T-cell (primary cell): ENCODE measurements around the gene UPK2. TPM values are rescaled to one million over a fixed set of nuclear protein-coding genes. Genes with fewer than 3 reads are reported as not detected.

Experiments used
- ATAC-seq, 4 experiments: fragments of 200-7000 bp in 3 of 4; fragments of 150-1000 bp in 1 of 4; cut with Tn5 transposase; replicated peaks in 1 of 4; 1 replicate in 3 of 4; 2 replicates in 1 of 4; pipeline ENCODE4 v1.10.0; 2021; ENCODE audit warnings: moderate library complexity in 3 of 4, mild to moderate bottlenecking in 2 of 4, moderate number of reproducible peaks in 1 of 4
- CTCF ChIA-PET, 2 donors: fragments of 300-600 bp; sonication (Branson Sonifier 250); formaldehyde crosslinking; loops; one replicate each; lab custom pipeline; 2022; ENCODE audit warnings: antibody characterized with exemption in 2 of 2; lab: Charles Lee
- POLR2A ChIA-PET, 2 donors: fragments of 300-600 bp; sonication (Branson Sonifier 250); formaldehyde crosslinking; loops; one replicate each; lab custom pipeline; 2022; ENCODE audit warnings: antibody characterized with exemption in 2 of 2; lab: Charles Lee
- DNase-seq, 35 experiments: peaks; one replicate each; pipeline versions ENCODE4 v3.0.0 to v3.0.0-alpha.2; 2013 to 2023
- H3K27ac ChIP-seq: one replicate; pipeline ENCODE4 v1.5.1; 2013; ENCODE audit warnings: low read length
- H3K27me3 ChIP-seq, 2 experiments: replicated peaks in 1 of 2; 1 replicate in 1 of 2; 2 replicates in 1 of 2; pipeline versions ENCODE4 v1.6.1 to v1.7.0; 2013; ENCODE audit warnings: low read length in 1 of 2, mixed read lengths in 1 of 2; ENCODE audit not compliant: control insufficient read depth in 2 of 2, insufficient read depth in 2 of 2; ENCODE audit errors: extremely low read depth in 1 of 2
- H3K36me3 ChIP-seq, 2 donors: 1 replicate in 1 of 2; 2 replicates in 1 of 2; pipeline versions ENCODE4 v1.6.1 to v1.7.0; 2013; ENCODE audit warnings: low read length in 1 of 2; ENCODE audit not compliant: control insufficient read depth in 2 of 2, insufficient read depth in 1 of 2; ENCODE audit errors: extremely low read depth in 1 of 2
- H3K4me1 ChIP-seq, 2 experiments: 1 replicate in 1 of 2; 2 replicates in 1 of 2; pipeline versions ENCODE4 v1.6.1 to v1.7.0; 2013; ENCODE audit warnings: low read length in 2 of 2, mixed read lengths in 1 of 2; ENCODE audit not compliant: insufficient read depth in 2 of 2, control insufficient read depth in 1 of 2; ENCODE audit errors: extremely low read depth in 1 of 2
- H3K4me3 ChIP-seq, 2 donors: 1 replicate in 1 of 2; 2 replicates in 1 of 2; pipeline versions ENCODE4 v1.5.1 to v1.7.0; 2013; ENCODE audit warnings: mild to moderate bottlenecking in 2 of 2, low read length in 1 of 2, moderate library complexity in 1 of 2; ENCODE audit not compliant: control insufficient read depth in 1 of 2; ENCODE audit errors: extremely low read depth in 1 of 2
- H3K9me3 ChIP-seq: 2 replicates; pipeline ENCODE4 v1.7.0; 2013
- H3K27ac Mint-ChIP-seq, 2 donors: one replicate each; pipeline ENCODE4 v1.8.0; 2020 to 2021; ENCODE audit warnings: mild to moderate bottlenecking in 2 of 2, mixed read lengths in 2 of 2
- H3K27me3 Mint-ChIP-seq, 2 donors: one replicate each; pipeline ENCODE4 v1.8.0; 2021 to 2022; ENCODE audit warnings: mixed read lengths in 2 of 2
- H3K36me3 Mint-ChIP-seq: one replicate; pipeline ENCODE4 v1.8.0; 2021; ENCODE audit warnings: mixed read lengths
- H3K4me1 Mint-ChIP-seq, 3 donors: one replicate each; pipeline ENCODE4 v1.8.0; 2020 to 2022; ENCODE audit warnings: mixed read lengths in 3 of 3, mild to moderate bottlenecking in 1 of 3
- H3K4me3 Mint-ChIP-seq, 3 donors: one replicate each; pipeline ENCODE4 v1.8.0; 2020 to 2022; ENCODE audit warnings: mild to moderate bottlenecking in 3 of 3, mixed read lengths in 3 of 3, moderate library complexity in 3 of 3
- H3K9me3 Mint-ChIP-seq, 3 donors: one replicate each; pipeline ENCODE4 v1.8.0; 2020 to 2022; ENCODE audit warnings: mixed read lengths in 3 of 3
- WGBS: methylation state at CpG from one replicate; pipeline ENCODE4 v1.1.5; 2013; ENCODE audit warnings: missing lambda C conversion rate; ENCODE audit not compliant: insufficient coverage; 5-methylcytosine and 5-hydroxymethylcytosine counted together
- total RNA-seq, 35 experiments: library from RNA in 6 of 35; stranded (reverse) in 6 of 35; fragments of 120-200 nt in 1 of 35; gene quantifications; one replicate each; pipeline versions ENCODE4 v1.2.1 to v1.2.4 and lab custom pipeline; 2013 to 2026

Gene UPK2
- total RNA-seq, 5 donors from 2014 or later (not counting 1 experiment from before 2014, with no cell fraction given), result 0.32 TPM; not detected in 4

- Mint-ChIP-seq H3K9me3 (no peaks in the 10 kb centered on the region), H3K36me3 (peaks cover 18% of the 10 kb centered on the region), H3K4me3 (peak overlapping the region; percentile 92 to 98 (median 97)), H3K27me3 (no peaks in the 10 kb centered on the region), H3K27ac (peak overlapping the region; percentile 90), H3K4me1 (peaks cover 38 to 44% (median 44%) of the 10 kb centered on the region in 3 donors)
- H3K9me3 ChIP-seq, result no peaks in the 10 kb centered on the region
- peak overlapping the region; percentile 85 to 89 for H3K4me3 ChIP-seq
- peaks cover 9 to 33% of the 10 kb centered on the region in 2 donors for H3K36me3 ChIP-seq
- CTCF ChIA-PET, result interaction anchor here in 1 of 2 donors (1.3 to 1.4 kb wide), 2 partner anchors 21 to 69 kb away, joined by 3 to 8 read pairs; partner anchors contain the start of genes TRAPPC4 and VPS11
- H3K27ac ChIP-seq, result peak overlapping the region; percentile 78
- POLR2A ChIA-PET, result interaction anchor here in 1 of 2 donors (0.5 to 1.3 kb wide), 2 partner anchors 9 to 20 kb away, joined by 4 to 7 read pairs; partner anchors contain the start of genes RPS25 and TRAPPC4
- 1% methylated on average over 18 of the region's 19 CpGs for WGBS
- no peak for DNase-seq
- no peaks in the 10 kb centered on the region for H3K27me3 ChIP-seq
- H3K4me1 ChIP-seq, result peaks cover 14 to 34% of the 10 kb centered on the region in 2 experiments
- peak; percentile 19 to 28 (median 20) for ATAC-seq
These were observed 42.3 kb downstream of the UPK2 start for GRCh38 chr11:118998388-118998717.

- peak overlapping the region; percentile 78 for H3K27ac ChIP-seq
- Mint-ChIP-seq H3K9me3 (no peaks in the 10 kb centered on the region), H3K27ac (peak overlapping the region; percentile 90), H3K4me3 (peak overlapping the region; percentile 92 to 98 (median 97)), H3K4me1 (peaks cover 38 to 44% (median 44%) of the 10 kb centered on the region in 3 donors), H3K36me3 (peaks cover 18% of the 10 kb centered on the region), H3K27me3 (no peaks in the 10 kb centered on the region)
- peak overlapping the region; percentile 85 to 89 for H3K4me3 ChIP-seq
- H3K36me3 ChIP-seq, result peaks cover 9 to 36% of the 10 kb centered on the region in 2 donors
- H3K4me1 ChIP-seq, result peaks cover 14 to 34% of the 10 kb centered on the region in 2 experiments
- ATAC-seq (no peak), DNase-seq (no peak)
- ChIA-PET CTCF (interaction anchor here in 1 of 2 donors (0.5 kb wide), 1 partner anchor 24 kb away, joined by 6 read pairs; no protein-coding TSS in a partner anchor), POLR2A (interaction anchor here (0.5 to 0.7 kb wide), 4 partner anchors 10 to 19 kb away, joined by 3 to 16 read pairs (median 5); no protein-coding TSS in a partner anchor)
- no peaks in the 10 kb centered on the region for H3K9me3 ChIP-seq
- 81% methylated on average over 3 of the region's 6 CpGs for WGBS
- no peaks in the 10 kb centered on the region for H3K27me3 ChIP-seq
These were observed 42.7 kb downstream of the UPK2 start for GRCh38 chr11:118998822-118999221.

- CTCF ChIA-PET, result interaction anchor here (0.6 to 1.6 kb wide), 2 partner anchors 14 to 44 kb away, joined by 3 to 9 read pairs; no protein-coding TSS in a partner anchor
These were observed 44.8 kb downstream of the UPK2 start for GRCh38 chr11:119000906-119001305.

DNA sequence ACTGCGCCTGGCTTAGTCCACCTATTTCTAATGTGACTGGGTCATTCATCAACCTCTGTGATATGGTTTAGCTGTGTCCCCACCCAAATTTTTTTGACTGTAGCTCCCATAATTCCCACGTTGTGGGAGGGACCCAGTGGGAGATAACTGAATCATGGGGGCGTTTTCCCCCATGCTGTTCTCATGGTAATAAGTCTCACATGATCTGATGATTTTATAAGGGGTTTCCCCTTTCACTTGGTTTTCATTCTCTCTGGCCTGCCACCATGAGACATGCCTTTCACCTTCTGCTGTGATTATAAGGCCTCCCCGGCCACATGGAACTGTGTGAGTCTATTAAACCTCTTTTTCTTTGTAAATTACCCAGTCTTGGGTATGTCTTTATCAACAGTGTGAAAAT is 50.6 kb downstream of the UPK2 start:
- Mint-ChIP-seq H3K9me3 (no peaks in the 10 kb centered on the region), H3K4me1 (peaks cover 0 to 6% (median 6%) of the 10 kb centered on the region in 3 donors), H3K4me3 (no peak overlapping the region), H3K27ac (no peak overlapping the region), H3K27me3 (no peaks in the 10 kb centered on the region), H3K36me3 (peaks cover 34% of the 10 kb centered on the region)
- H3K36me3 ChIP-seq, result peaks cover 11 to 72% of the 10 kb centered on the region in 2 donors
- no peak for DNase-seq
- ATAC-seq, result no peak
- no peaks in the 10 kb centered on the region for H3K4me1 ChIP-seq
- H3K27me3 ChIP-seq, result no peaks in the 10 kb centered on the region
- ChIA-PET POLR2A (interaction anchor here in 1 of 2 donors (0.5 kb wide), 1 partner anchor 218 kb away, joined by 4 read pairs; no protein-coding TSS in a partner anchor), CTCF (interaction anchor here (0.7 to 0.9 kb wide), 3 partner anchors 11 to 745 kb away, joined by 3 to 5 read pairs (median 4); no protein-coding TSS in a partner anchor)
- H3K9me3 ChIP-seq, result no peaks in the 10 kb centered on the region
- no peak overlapping the region for H3K27ac ChIP-seq
- WGBS, result 100% methylated on average over 1 of the region's 4 CpGs
- H3K4me3 ChIP-seq, result no peak overlapping the region

More at GRCh38 chr11:119000906-119001305, 44.8 kb downstream of the UPK2 start:
- no peaks in the 10 kb centered on the region for H3K27me3 ChIP-seq
- Mint-ChIP-seq H3K4me1 (peaks cover 38 to 44% (median 44%) of the 10 kb centered on the region in 3 donors), H3K36me3 (peaks cover 18% of the 10 kb centered on the region), H3K9me3 (no peaks in the 10 kb centered on the region), H3K27ac (no peak overlapping the region), H3K4me3 (peak overlapping the region in 1 of 3 donors; percentile 37), H3K27me3 (no peaks in the 10 kb centered on the region)
- no peak overlapping the region for H3K4me3 ChIP-seq
- H3K4me1 ChIP-seq, result peaks cover 14 to 31% of the 10 kb centered on the region in 2 experiments
- DNase-seq, result no peak
- H3K36me3 ChIP-seq, result peaks cover 9 to 48% of the 10 kb centered on the region in 2 donors
- no peak for ATAC-seq
- POLR2A ChIA-PET, result no interaction called here
- no peaks in the 10 kb centered on the region for H3K9me3 ChIP-seq
- no peak overlapping the region for H3K27ac ChIP-seq
- no CpG with 5 or more reads among the region's 1 CpG for WGBS

Other genes with a start within 250 kb of the UPK2 start
- 100 to 1,000 TPM; 220 to 312 (median 244) TPM for gene DDX6, start 165.1 kb upstream of the UPK2 start, total RNA-seq
- gene CXCR5, start 72.4 kb upstream of the UPK2 start, total RNA-seq, result 10 to 100 TPM in 1 of 5 donors, 1 to 10 TPM in 4; 4.7 to 10.6 (median 6.3) TPM
- 100 to 1,000 TPM; 229 to 331 (median 308) TPM for gene BCL9L, start 30.4 kb upstream of the UPK2 start, total RNA-seq
- gene FOXR1, start 15.5 kb downstream of the UPK2 start, total RNA-seq, result not detected
- gene CENATAC, start 41.8 kb downstream of the UPK2 start, total RNA-seq, result 100 to 1,000 TPM; 104 to 121 (median 118) TPM
- gene RPS25, start 62.0 kb downstream of the UPK2 start, total RNA-seq, result 1,000 to 10,000 TPM; 1,733 to 2,728 (median 2,161) TPM
- gene TRAPPC4, start 62.5 kb downstream of the UPK2 start, total RNA-seq, result 10 to 100 TPM; 65.0 to 78.5 (median 74.3) TPM
- 10 to 100 TPM in 4 of 5 donors, 1 to 10 TPM in 1; 8.9 to 18.0 (median 15.4) TPM for gene SLC37A4, start 74.6 kb downstream of the UPK2 start, total RNA-seq
- 100 to 1,000 TPM in 4 of 5 donors, 10 to 100 TPM in 1; 91.2 to 113 (median 112) TPM for gene HYOU1, start 100.9 kb downstream of the UPK2 start, total RNA-seq
- gene VPS11, start 111.5 kb downstream of the UPK2 start, total RNA-seq, result 10 to 100 TPM; 59.5 to 69.8 (median 62.6) TPM
- 10 to 100 TPM in 3 of 5 donors, 1 to 10 TPM in 2; 6.7 to 17.8 (median 12.3) TPM for gene HMBS, start 128.6 kb downstream of the UPK2 start, total RNA-seq
- 10 to 100 TPM; 21.7 to 54.2 (median 43.9) TPM for gene DPAGT1, start 145.6 kb downstream of the UPK2 start, total RNA-seq
- gene C2CD2L, start 151.0 kb downstream of the UPK2 start, total RNA-seq, result 10 to 100 TPM; 18.9 to 36.4 (median 30.6) TPM
- 10 to 100 TPM; 30.0 to 68.5 (median 56.7) TPM for gene HINFP, start 165.3 kb downstream of the UPK2 start, total RNA-seq
- under 1 TPM in 1 of 5 donors, not detected in 4; 0.09 TPM for gene ABCG4, start 192.8 kb downstream of the UPK2 start, total RNA-seq
- 10 to 100 TPM in 3 of 5 donors, 1 to 10 TPM in 2; 6.5 to 12.8 (median 11.6) TPM for gene NLRX1, start 212.4 kb downstream of the UPK2 start, total RNA-seq
- 1 to 10 TPM in 1 of 5 donors, under 1 TPM in 3, not detected in 1; 0.30 to 1.1 (median 0.73) TPM for gene NHERF4, start 229.2 kb downstream of the UPK2 start, total RNA-seq